T-helper 2 cell (primary cell): ENCODE measurements around the gene ARHGEF10L.
A peak's percentile ranks its signal among the peaks of the same experiment; 100 is the strongest.

Experiments
- DNase-seq, 5 experiments: peaks; one replicate each; pipeline versions ENCODE4 v3.0.0 to v3.0.0-alpha.2; 2012 to 2022

ARHGEF10L gene

GRCh38 chr1:17572264-17572985 is 32.9 kb downstream of the ARHGEF10L start:
- no peak for DNase-seq

- no peak for DNase-seq
These were observed 34.1 kb downstream of the ARHGEF10L start for GRCh38 chr1:17573518-17574041.

- no peak for DNase-seq
These were observed 35.0 kb downstream of the ARHGEF10L start for GRCh38 chr1:17574516-17574915.

- DNase-seq: no peak
These were observed 36.5 kb downstream of the ARHGEF10L start for GRCh38 chr1:17575797-17576518.

- no peak for DNase-seq
These were observed 37.0 kb downstream of the ARHGEF10L start for GRCh38 chr1:17576519-17576853.

- no peak for DNase-seq
These were observed 38.4 kb downstream of the ARHGEF10L start for GRCh38 chr1:17577907-17578297.

- DNase-seq: no peak
These were observed 40.7 kb downstream of the ARHGEF10L start for GRCh38 chr1:17579951-17580939.

- DNase-seq: peak in 1 of 5 experiments; percentile 23
These were observed 42.1 kb downstream of the ARHGEF10L start for GRCh38 chr1:17581389-17582123.

- DNase-seq: no peak
These were observed 42.8 kb downstream of the ARHGEF10L start for GRCh38 chr1:17582124-17582774.

GRCh38 chr1:17584539-17584938 is 45.0 kb downstream of the ARHGEF10L start:
- no peak for DNase-seq

- DNase-seq: no peak
These were observed 45.9 kb downstream of the ARHGEF10L start for GRCh38 chr1:17585266-17585987.

GRCh38 chr1:17586172-17586964 is 46.9 kb downstream of the ARHGEF10L start:
- DNase-seq: no peak

- no peak for DNase-seq
These were observed 48.2 kb downstream of the ARHGEF10L start for GRCh38 chr1:17587693-17588047.

- no peak for DNase-seq
These were observed 48.8 kb downstream of the ARHGEF10L start for GRCh38 chr1:17588048-17588871.

GRCh38 chr1:17591814-17592430 is 52.4 kb downstream of the ARHGEF10L start:
- DNase-seq: no peak

GRCh38 chr1:17594026-17594425 is 54.5 kb downstream of the ARHGEF10L start:
- no peak for DNase-seq

GRCh38 chr1:17594690-17595601 is 55.4 kb downstream of the ARHGEF10L start:
- no peak for DNase-seq

- no peak for DNase-seq
These were observed 56.1 kb downstream of the ARHGEF10L start for GRCh38 chr1:17595602-17595925.
